HG02981 (cell line): Measurements from ENCODE around the gene FOXC1.

Experiments
- ATAC-seq: cut with Tn5 transposase; IDR thresholded peaks from one replicate; pipeline ENCODE4 v1.9.1; 2021; ENCODE audit warnings: mild to moderate bottlenecking, moderate library complexity; ENCODE audit not compliant: unreplicated experiment

The FOXC1 gene

GRCh38 chr6:1622851-1623768 lies 13.4 kb downstream of the FOXC1 start:
- no peak for ATAC-seq

DNA sequence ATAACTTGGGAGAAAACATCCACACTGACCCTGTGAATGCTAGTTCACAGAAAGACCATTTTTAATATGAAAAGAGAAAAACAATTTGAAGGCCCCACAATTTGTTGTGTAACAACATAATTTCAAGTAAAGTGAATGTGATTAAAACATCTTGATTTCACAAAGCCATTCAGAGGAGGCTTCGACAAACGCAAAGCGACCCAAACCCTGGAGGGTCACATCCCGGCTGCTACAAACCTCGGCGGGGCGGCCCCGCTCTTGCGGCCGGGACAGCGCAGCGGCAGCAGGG lies 14.0 kb downstream of the FOXC1 start:
- no peak for ATAC-seq

DNA sequence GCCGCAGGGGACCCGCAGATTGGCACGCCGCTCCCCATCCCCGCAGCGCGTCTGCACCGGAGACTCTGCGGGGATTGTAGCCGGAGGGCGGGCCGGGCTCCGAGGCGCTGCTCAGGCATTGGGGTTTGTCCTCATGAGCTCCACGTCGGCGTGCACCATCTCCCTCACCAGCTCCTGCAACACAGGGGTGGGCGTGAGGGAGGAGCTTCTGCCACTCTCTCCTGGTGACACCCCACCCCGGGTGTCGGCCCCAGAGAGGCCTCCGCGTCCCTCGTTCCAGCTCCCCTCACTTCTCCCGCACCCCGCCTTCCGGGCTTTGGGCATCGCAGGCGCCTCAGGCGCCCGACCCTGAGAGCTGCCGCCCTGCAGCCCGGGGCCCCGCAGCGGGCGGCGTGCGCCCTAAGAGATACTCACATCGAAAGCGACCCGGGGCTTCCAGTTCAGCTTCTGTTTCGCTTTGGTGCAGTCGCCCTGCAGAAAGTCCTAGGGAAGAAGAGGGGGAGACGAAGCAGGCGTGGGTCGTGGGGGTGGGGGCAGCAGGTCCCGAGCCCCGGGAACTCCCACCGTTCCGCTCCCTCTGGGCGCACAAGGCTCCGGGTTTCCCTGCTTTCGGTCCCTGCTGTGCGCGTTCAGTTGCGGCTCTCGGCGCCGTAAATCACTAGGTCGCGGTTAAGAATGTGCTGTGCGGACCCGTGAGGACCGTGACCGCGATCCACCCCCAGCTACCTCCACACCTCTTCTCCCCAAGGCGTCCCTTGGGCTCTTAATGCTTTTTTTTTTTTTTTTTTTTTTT lies 14.5 kb downstream of the FOXC1 start:
- no peak for ATAC-seq

DNA sequence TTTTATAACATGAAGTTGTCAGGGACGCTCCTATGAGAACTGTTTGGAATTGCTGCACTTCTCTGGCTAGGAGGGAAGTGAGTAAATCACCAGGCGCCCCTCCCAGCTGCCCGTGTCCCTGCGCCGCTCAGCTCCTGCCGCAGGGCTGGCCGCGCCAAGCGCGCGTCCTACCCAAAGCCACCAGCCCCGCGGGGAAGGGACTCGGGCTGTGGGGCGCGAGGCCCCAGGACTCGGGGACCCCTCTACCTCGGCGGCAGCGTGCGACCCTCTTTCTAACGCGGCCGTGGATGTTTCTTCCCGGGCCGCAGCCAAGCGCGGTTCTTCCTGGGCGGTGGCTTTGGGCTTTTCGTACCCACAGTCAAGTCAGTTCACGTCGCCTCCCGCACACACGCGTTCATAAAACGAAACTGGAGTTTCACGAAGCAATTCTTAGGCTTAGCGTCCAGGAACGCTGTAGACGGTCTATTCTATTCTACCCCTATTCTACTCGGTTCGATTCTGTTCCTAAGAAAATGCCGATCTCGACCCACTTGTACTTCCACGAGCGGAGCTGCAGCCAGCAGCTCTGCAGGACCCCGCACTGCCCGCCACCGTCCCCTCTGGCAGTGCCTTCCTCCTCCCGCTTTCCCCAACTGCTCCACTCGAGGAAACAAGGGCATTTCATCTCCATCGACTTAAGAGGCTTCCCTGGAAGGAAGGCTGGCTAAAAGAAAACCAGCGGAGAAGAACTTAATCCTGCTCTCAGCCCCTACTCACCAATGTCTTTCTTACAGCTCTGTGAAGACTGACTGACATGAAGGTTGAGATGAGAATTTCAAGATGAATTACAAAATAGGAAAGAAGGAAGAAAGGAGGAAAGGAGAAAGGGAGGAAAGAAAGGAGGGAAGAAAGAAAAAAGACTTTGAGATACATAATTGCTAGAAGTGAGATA lies 15.4 kb downstream of the FOXC1 start:
- no peak for ATAC-seq

- ATAC-seq = no peak
These were observed 16.2 kb downstream of the FOXC1 start for GRCh38 chr6:1625794-1626435.

DNA sequence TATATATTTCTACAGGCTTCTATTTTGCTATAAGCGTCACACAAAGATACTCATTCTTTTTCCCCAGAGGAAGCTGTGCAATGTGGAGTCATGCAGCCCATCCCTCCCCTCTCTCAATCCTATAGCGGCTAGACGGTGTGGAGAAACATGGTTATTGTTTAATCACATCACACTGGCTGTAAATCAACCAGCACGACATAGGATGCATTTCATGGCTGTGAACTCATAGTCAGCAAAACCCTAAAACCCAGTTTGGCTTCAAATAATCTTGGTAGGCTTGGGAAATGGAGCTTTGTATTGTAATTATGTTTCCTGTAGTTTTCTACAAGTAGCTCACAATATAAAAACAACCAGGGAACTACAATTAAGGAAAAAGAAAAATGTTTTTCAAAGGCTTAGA lies 16.8 kb downstream of the FOXC1 start:
- no peak for ATAC-seq

DNA sequence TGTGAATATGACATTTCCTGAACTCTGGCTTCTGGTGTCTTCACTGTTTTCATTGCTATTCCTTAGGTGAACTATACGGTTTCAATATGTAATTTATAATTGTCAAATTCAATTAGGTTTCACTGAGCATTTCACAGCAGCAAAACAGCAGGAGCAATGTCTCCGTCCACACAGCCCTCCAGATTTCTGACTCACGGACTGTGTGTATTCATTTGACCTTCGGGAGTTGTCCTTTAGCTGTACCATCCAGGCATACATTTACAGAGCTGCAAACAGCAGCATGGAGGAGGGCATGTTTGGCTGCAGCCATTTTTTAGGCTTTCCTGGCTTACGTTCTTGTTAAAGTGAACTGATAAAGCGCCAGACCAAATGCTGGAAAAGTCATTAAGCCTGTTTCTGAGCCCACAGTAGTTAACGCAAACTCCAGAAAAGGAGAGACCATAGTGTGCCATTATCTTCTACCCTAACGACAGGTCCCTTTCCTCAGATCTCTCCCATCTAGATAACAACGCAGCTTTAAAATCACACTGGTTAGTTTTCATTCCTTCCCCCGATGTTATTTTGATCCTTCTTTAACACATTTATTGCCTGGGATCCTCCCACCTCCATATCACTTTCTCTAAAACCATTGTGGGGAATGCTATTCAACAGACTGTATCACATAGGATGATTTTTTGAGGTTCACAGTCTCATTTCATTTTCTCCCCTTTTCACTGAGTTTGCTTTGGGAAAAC lies 18.3 kb downstream of the FOXC1 start:
- no peak for ATAC-seq

- ATAC-seq = no peak
These were observed 19.6 kb downstream of the FOXC1 start for GRCh38 chr6:1629316-1629715.

GRCh38 chr6:1630212-1630770 lies 20.6 kb downstream of the FOXC1 start:
- ATAC-seq = no peak

DNA sequence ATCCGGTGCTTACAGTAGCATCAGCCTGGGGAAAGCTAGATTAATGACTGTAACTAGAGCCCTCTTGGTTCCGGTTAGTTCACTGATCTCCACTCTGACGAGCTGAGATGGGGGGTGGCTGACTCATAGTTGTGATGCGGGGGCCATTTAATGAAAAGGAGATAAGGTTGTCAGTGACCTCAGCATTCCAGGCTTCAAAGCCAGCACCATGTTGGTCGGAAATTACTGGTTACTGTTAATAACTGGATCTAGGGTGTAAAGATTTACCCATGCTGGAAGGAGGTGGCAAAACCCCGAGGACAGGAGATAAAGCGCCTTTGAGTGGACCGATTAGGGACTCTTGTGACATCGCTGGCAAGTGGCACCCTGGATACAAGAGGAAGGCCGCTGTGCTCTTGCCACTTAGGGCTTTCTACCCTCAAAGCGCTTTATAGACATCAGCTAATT lies 21.1 kb downstream of the FOXC1 start:
- ATAC-seq = no peak

- no peak for ATAC-seq
These were observed 21.5 kb downstream of the FOXC1 start for GRCh38 chr6:1631251-1631650.

- no peak for ATAC-seq
These were observed 23.8 kb downstream of the FOXC1 start for GRCh38 chr6:1633366-1634021.

GRCh38 chr6:1634081-1634480 lies 24.4 kb downstream of the FOXC1 start:
- no peak for ATAC-seq

DNA sequence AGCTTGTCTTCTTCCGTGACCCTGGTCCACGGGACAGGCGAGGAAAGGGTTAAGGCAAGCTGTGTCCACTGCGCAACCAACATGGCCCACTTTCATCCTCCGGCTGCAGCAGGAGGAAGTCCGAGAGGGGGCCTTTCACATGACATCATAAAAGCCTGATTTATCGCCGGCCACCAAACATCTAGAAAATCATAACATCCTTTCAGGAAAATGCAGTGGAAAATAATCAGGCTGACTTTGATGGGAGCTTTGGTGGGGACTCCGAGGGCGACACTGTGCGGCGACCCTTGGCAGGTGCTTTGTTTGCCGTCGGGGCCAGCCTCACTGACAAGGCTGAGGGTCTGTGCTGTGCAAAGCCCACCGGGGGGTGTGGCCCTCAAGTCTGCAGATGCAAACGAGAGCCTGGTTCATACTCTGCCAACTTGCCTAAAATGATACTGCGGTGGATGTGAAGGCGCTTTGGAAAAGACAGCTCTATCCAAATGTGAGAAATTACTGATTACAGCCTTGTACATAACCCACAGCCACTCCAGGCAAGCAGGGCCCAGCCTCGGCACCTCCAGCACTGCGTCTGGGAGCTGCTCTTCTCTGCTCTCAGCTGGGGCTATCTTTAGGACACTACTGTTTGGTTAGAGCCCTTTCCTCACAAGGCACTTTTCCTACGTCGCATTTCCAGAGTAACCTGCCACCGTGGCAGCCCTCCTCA lies 25.7 kb downstream of the FOXC1 start:
- no peak for ATAC-seq

GRCh38 chr6:1636272-1636825 lies 26.6 kb downstream of the FOXC1 start:
- no peak for ATAC-seq

DNA sequence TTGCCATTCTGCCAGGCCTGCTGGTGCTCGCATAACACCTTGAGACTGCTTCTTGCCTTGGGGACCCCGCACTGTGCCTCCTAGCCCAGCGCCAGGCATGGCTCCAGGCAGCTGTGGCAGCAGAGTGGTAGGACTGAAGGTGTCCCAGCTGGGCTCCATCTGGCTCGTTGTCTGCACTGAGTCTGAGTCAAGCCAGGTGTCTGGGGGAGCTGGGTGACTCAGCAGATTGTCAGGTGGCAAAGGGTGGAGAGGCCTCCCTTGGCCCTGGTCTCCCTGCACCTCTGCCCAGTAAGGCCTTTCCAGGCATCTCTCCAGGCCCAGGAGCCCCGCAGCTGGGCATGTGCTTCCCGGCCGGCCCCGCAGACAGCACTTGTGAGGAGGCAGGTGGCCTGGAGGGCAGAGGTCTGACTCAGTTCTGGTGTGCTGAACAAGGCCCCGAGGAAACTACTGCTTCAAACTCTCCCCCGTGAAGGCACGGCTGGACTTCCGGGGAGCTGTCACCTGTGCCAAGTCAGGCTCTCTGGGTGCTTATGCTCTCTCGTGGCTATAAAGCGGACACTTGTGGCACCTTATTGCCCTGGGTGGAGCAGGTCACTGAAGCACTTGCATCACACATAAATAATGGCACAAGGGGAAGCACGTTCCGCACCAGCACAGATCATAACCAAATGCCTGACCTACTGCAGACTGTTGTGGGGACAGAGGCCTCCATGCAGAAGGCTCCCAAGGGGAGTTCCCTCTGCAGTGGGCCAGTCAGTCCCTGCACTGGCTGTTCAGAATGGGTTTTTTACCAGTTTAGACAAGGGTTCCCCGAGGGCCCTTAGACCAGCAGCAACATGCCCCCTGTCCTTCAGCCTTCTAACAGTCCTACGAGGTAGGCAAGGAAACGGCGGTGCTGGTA lies 27.5 kb downstream of the FOXC1 start:
- no peak for ATAC-seq

GRCh38 chr6:1639430-1639829 lies 29.7 kb downstream of the FOXC1 start:
- ATAC-seq = no peak
